Lower lobe of right lung (tissue), 2 donors: ENCODE measurements around the gene STK32A. TPM values are rescaled to one million over a fixed set of nuclear protein-coding genes. Genes with fewer than 3 reads are reported as not detected.

Experiments used
- ATAC-seq, 2 donors: fragments of 200-7000 bp; cut with Tn5 transposase; one replicate each; pipeline ENCODE4 v1.9.1; 2020 to 2022; ENCODE audit warnings: mild to moderate bottlenecking in 2 of 2, moderate library complexity in 2 of 2
- DNase-seq: peaks from one replicate; pipeline ENCODE4 v3.0.0-alpha.2; 2020
- H3K27ac ChIP-seq: fragments of 200-600 bp; one replicate; pipeline ENCODE4 v1.8.0; 2022
- H3K27me3 ChIP-seq: fragments of 200-600 bp; one replicate; pipeline ENCODE4 v1.8.0; 2022; ENCODE audit warnings: low read depth
- H3K36me3 ChIP-seq: fragments of 200-600 bp; one replicate; pipeline ENCODE4 v1.8.0; 2022; ENCODE audit warnings: mild to moderate bottlenecking
- H3K4me1 ChIP-seq: fragments of 200-600 bp; one replicate; pipeline ENCODE4 v1.8.0; 2022
- H3K4me3 ChIP-seq: fragments of 200-600 bp; one replicate; pipeline ENCODE4 v1.8.0; 2022; ENCODE audit warnings: mild to moderate bottlenecking
- H3K9me3 ChIP-seq: fragments of 200-600 bp; one replicate; pipeline ENCODE4 v1.8.0; 2022
- CTCF ChIP-seq: fragments of 200-600 bp; IDR thresholded peaks from one replicate; pipeline ENCODE4 v1.8.0; 2022; ENCODE audit warnings: antibody characterized with exemption, mild to moderate bottlenecking
- intact Hi-C: fragments of 100-400 bp; cut with DNase I; formaldehyde crosslinking; loops from one replicate; pipeline ENCODE4 v1.11.0; 2022
- total RNA-seq: library from RNA; stranded (reverse); fragmentation: NEBNext Ultra II Directional; extraction: Animal tissue kit (Norgen Biotek cat#: 25700); gene quantifications from one replicate; pipeline ENCODE4 v1.2.1, GENCODE V29; 2021
- donor health status: DM: no; HTN: yes; CAD: no; lungs with severe emphysema.

Gene STK32A
- total RNA-seq, 1 donor from 2014 or later: 2.9 TPM

DNA sequence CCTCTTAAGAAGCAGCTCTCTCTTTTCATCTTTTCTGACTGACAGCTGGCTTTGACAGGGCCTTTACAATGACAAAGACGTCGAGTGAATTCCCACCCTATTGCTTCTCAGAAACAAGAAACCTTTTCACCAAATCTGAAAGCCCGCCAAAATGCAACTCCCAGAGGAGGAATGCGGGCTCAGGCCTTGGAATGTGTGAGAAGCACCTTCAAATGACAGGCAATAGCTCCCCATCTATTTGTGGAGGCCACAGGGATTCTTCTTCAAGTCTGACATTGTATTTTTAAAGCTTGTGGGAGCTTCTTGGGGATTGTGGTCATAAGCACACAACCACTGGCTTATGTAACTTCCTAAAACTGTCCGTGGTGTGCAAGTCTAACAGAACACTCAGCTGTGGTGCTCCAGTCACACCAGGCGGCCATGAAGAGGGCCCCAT, 202.4 kb downstream of the STK32A start:
- no peaks in the 10 kb centered on the region for H3K36me3 ChIP-seq
- ATAC-seq (peak in 1 of 2 donors; percentile 61), DNase-seq (no peak)
- no peak overlapping the region for H3K27ac ChIP-seq
- peaks cover 24% of the 10 kb centered on the region for H3K4me1 ChIP-seq
- TF ChIP-seq CTCF: no peak
- H3K9me3 ChIP-seq: no peaks in the 10 kb centered on the region
- intact Hi-C loops: no loop called here
- H3K27me3 ChIP-seq: no peaks in the 10 kb centered on the region
- no peak overlapping the region for H3K4me3 ChIP-seq
